Esophagus (tissue), 2 donors: Measurements from ENCODE around the gene KMT5B. TPM values are rescaled to one million over a fixed set of nuclear protein-coding genes. Genes with fewer than 3 reads are reported as not detected.

Experiments used
- H3K27ac ChIP-seq, 2 donors: one replicate each; pipeline ENCODE4 v1.5.1; 2013; ENCODE audit warnings: low read depth in 2 of 2, mild to moderate bottlenecking in 2 of 2, inconsistent platforms in 1 of 2, low read length in 1 of 2, moderate library complexity in 1 of 2
- H3K27me3 ChIP-seq, 2 donors: one replicate each; pipeline ENCODE4 v1.6.1; 2013; ENCODE audit warnings: low read length in 2 of 2, control low read depth in 1 of 2, mild to moderate bottlenecking in 1 of 2; ENCODE audit not compliant: insufficient read depth in 2 of 2, control insufficient read depth in 1 of 2
- H3K36me3 ChIP-seq, 2 donors: one replicate each; pipeline ENCODE4 v1.6.1; 2013; ENCODE audit warnings: low read length in 1 of 2; ENCODE audit not compliant: control insufficient read depth in 2 of 2, insufficient read depth in 2 of 2
- H3K4me1 ChIP-seq, 2 donors: one replicate each; pipeline ENCODE4 v1.6.1; 2013; ENCODE audit warnings: low read length in 1 of 2; ENCODE audit not compliant: control insufficient read depth in 2 of 2, insufficient read depth in 2 of 2
- H3K4me3 ChIP-seq, 2 donors: one replicate each; pipeline ENCODE4 v1.5.1; 2013; ENCODE audit warnings: low read length in 2 of 2, mild to moderate bottlenecking in 2 of 2, low read depth in 1 of 2, moderate library complexity in 1 of 2
- H3K9me3 ChIP-seq, 2 donors: one replicate each; pipeline ENCODE4 v1.6.1; 2013; ENCODE audit warnings: mild to moderate bottlenecking in 2 of 2, low read depth in 1 of 2, low read length in 1 of 2, moderate library complexity in 1 of 2; ENCODE audit not compliant: control insufficient read depth in 2 of 2, insufficient read depth in 1 of 2
- WGBS, 2 donors: extraction: QIAGEN DNeasy Blood & Tissue Kit; methylation state at CpG; one replicate each; pipeline ENCODE4 v1.1.7; 2013; 5-methylcytosine and 5-hydroxymethylcytosine counted together
- polyA plus RNA-seq, 2 donors: library from polyadenylated mRNA; stranded (reverse); fragments of 200-250 nt; gene quantifications; one replicate each; pipeline ENCODE4 v1.2.3, GENCODE V29; 2013
- donor health status: healthy with polysubstance abuse.
- donor health status: Bipolar disorder and iron deficiency.

KMT5B gene
- polyA plus RNA-seq, 2 donors: 12.7 to 16.8 TPM

GRCh38 chr11:68142441-68143309 is 70.4 kb downstream of the KMT5B start:
- H3K4me1 ChIP-seq: peaks cover 7 to 26% of the 10 kb centered on the region in 2 donors
- WGBS, 2 donors: 69 to 79% methylated on average over 14 to 16 of the region's 16 CpGs
- H3K27me3 ChIP-seq: no peaks in the 10 kb centered on the region
- H3K36me3 ChIP-seq: no peaks in the 10 kb centered on the region
- peak overlapping the region; percentile 33 to 36 for H3K27ac ChIP-seq
- no peaks in the 10 kb centered on the region for H3K9me3 ChIP-seq
- H3K4me3 ChIP-seq: no peak overlapping the region

- peaks cover 7 to 24% of the 10 kb centered on the region in 2 donors for H3K4me1 ChIP-seq
- H3K9me3 ChIP-seq: no peaks in the 10 kb centered on the region
- no peak overlapping the region for H3K4me3 ChIP-seq
- no peaks in the 10 kb centered on the region for H3K27me3 ChIP-seq
- no peaks in the 10 kb centered on the region for H3K36me3 ChIP-seq
- peak overlapping the region; percentile 33 to 36 for H3K27ac ChIP-seq
- 46% methylated on average over 13 of the region's 13 CpGs for WGBS, 2 donors
These were observed 71.1 kb downstream of the KMT5B start for GRCh38 chr11:68142028-68142412.

GRCh38 chr11:68141246-68142027 is 71.7 kb downstream of the KMT5B start:
- no peak overlapping the region for H3K4me3 ChIP-seq
- H3K27ac ChIP-seq: peak overlapping the region in 1 of 2 donors; percentile 36
- 64 to 69% methylated on average over 8 of the region's 8 CpGs for WGBS, 2 donors
- no peaks in the 10 kb centered on the region for H3K9me3 ChIP-seq
- H3K27me3 ChIP-seq: no peaks in the 10 kb centered on the region
- no peaks in the 10 kb centered on the region for H3K36me3 ChIP-seq
- peaks cover 7 to 18% of the 10 kb centered on the region in 2 donors for H3K4me1 ChIP-seq

GRCh38 chr11:68140496-68141245 is 72.4 kb downstream of the KMT5B start:
- Histone ChIP-seq H3K4me3 (no peak overlapping the region), H3K4me1 (peaks cover 5 to 16% of the 10 kb centered on the region in 2 donors), H3K9me3 (no peaks in the 10 kb centered on the region), H3K36me3 (no peaks in the 10 kb centered on the region), H3K27ac (no peak overlapping the region), H3K27me3 (no peaks in the 10 kb centered on the region)
- WGBS, 2 donors: 79 to 86% methylated on average over 9 of the region's 9 CpGs

- Histone ChIP-seq H3K27ac (no peak overlapping the region), H3K4me1 (peaks cover 5 to 16% of the 10 kb centered on the region in 2 donors), H3K4me3 (no peak overlapping the region), H3K9me3 (no peaks in the 10 kb centered on the region), H3K27me3 (no peaks in the 10 kb centered on the region), H3K36me3 (no peaks in the 10 kb centered on the region)
- WGBS, 2 donors: 42 to 47% methylated on average over 4 of the region's 4 CpGs
These were observed 74.9 kb downstream of the KMT5B start for GRCh38 chr11:68138237-68138636.

- WGBS, 2 donors: 41 to 42% methylated on average over 5 of the region's 5 CpGs
- Histone ChIP-seq H3K9me3 (no peaks in the 10 kb centered on the region), H3K4me1 (peaks cover 4 to 16% of the 10 kb centered on the region in 2 donors), H3K27me3 (no peaks in the 10 kb centered on the region), H3K4me3 (no peak overlapping the region), H3K27ac (no peak overlapping the region), H3K36me3 (no peaks in the 10 kb centered on the region)
These were observed 75.3 kb downstream of the KMT5B start for GRCh38 chr11:68137833-68138232.

- 80 to 86% methylated on average over 8 of the region's 8 CpGs for WGBS, 2 donors
- Histone ChIP-seq H3K36me3 (no peaks in the 10 kb centered on the region), H3K27ac (no peak overlapping the region), H3K9me3 (no peaks in the 10 kb centered on the region), H3K4me3 (no peak overlapping the region), H3K4me1 (peaks cover 0 to 9% of the 10 kb centered on the region in 2 donors), H3K27me3 (no peaks in the 10 kb centered on the region)
These were observed 76.2 kb downstream of the KMT5B start for GRCh38 chr11:68136866-68137265.

- no peaks in the 10 kb centered on the region for H3K36me3 ChIP-seq
- no peak overlapping the region for H3K4me3 ChIP-seq
- no peaks in the 10 kb centered on the region for H3K27me3 ChIP-seq
- H3K27ac ChIP-seq: no peak overlapping the region
- H3K9me3 ChIP-seq: no peaks in the 10 kb centered on the region
- WGBS, 2 donors: 65 to 88% methylated on average over 3 of the region's 3 CpGs
- no peaks in the 10 kb centered on the region for H3K4me1 ChIP-seq
These were observed 77.9 kb downstream of the KMT5B start for GRCh38 chr11:68135161-68135560.

- H3K9me3 ChIP-seq: no peaks in the 10 kb centered on the region
- no peak overlapping the region for H3K27ac ChIP-seq
- H3K4me1 ChIP-seq: no peaks in the 10 kb centered on the region
- 76 to 88% methylated on average over 2 of the region's 2 CpGs for WGBS, 2 donors
- no peak overlapping the region for H3K4me3 ChIP-seq
- no peaks in the 10 kb centered on the region for H3K27me3 ChIP-seq
- no peaks in the 10 kb centered on the region for H3K36me3 ChIP-seq
These were observed 79.3 kb downstream of the KMT5B start for GRCh38 chr11:68133761-68134160.
